ENCODE data around the gene RETREG1. TPM values are rescaled to one million over a fixed set of nuclear protein-coding genes. Genes with fewer than 3 reads are reported as not detected.

The RETREG1 gene
- total RNA-seq, 1 donor from 2014 or later: 0.91 TPM

- Mint-ChIP-seq H3K9me3 (ENCODE audit: unreplicated experiment) (no peaks in the 10 kb centered on the region), H3K27me3 (ENCODE audit: unreplicated experiment) (peaks cover 37% of the 10 kb centered on the region), H3K4me1 (ENCODE audit: unreplicated experiment) (no peaks in the 10 kb centered on the region), H3K36me3 (ENCODE audit: unreplicated experiment) (no peaks in the 10 kb centered on the region), H3K27ac (ENCODE audit: unreplicated experiment) (no peak overlapping the region), H3K4me3 (ENCODE audit: unreplicated experiment) (no peak overlapping the region)
- TF ChIP-seq CTCF (IDR thresholded peaks at IDR 0.05): no peak
- no peak for DNase-seq (ENCODE audit: extremely low spot score, unreplicated experiment)
Measured at GRCh38 chr5:16564248-16564867, 52.4 kb downstream of the RETREG1 start.

GRCh38 chr5:16563686-16564085 lies 53.1 kb downstream of the RETREG1 start:
- no peak for DNase-seq (ENCODE audit: extremely low spot score, unreplicated experiment)
- no peaks in the 10 kb centered on the region for H3K9me3 Mint-ChIP-seq (ENCODE audit: unreplicated experiment)
- no peaks in the 10 kb centered on the region for H3K36me3 Mint-ChIP-seq (ENCODE audit: unreplicated experiment)
- H3K4me3 Mint-ChIP-seq (ENCODE audit: unreplicated experiment): no peak overlapping the region
- TF ChIP-seq CTCF (IDR thresholded peaks at IDR 0.05): no peak
- H3K27ac Mint-ChIP-seq (ENCODE audit: unreplicated experiment): no peak overlapping the region
- H3K27me3 Mint-ChIP-seq (ENCODE audit: unreplicated experiment): peaks cover 37% of the 10 kb centered on the region
- no peaks in the 10 kb centered on the region for H3K4me1 Mint-ChIP-seq (ENCODE audit: unreplicated experiment)

- no peak overlapping the region for H3K27ac Mint-ChIP-seq (ENCODE audit: unreplicated experiment)
- no peak overlapping the region for H3K4me3 Mint-ChIP-seq (ENCODE audit: unreplicated experiment)
- H3K27me3 Mint-ChIP-seq (ENCODE audit: unreplicated experiment): peaks cover 30% of the 10 kb centered on the region
- no peaks in the 10 kb centered on the region for H3K4me1 Mint-ChIP-seq (ENCODE audit: unreplicated experiment)
- H3K36me3 Mint-ChIP-seq (ENCODE audit: unreplicated experiment): no peaks in the 10 kb centered on the region
- no peak for TF ChIP-seq CTCF (IDR thresholded peaks at IDR 0.05)
- no peaks in the 10 kb centered on the region for H3K9me3 Mint-ChIP-seq (ENCODE audit: unreplicated experiment)
- no peak for DNase-seq (ENCODE audit: extremely low spot score, unreplicated experiment)
Measured at GRCh38 chr5:16561660-16562059, 55.1 kb downstream of the RETREG1 start.

- H3K27me3 Mint-ChIP-seq (ENCODE audit: unreplicated experiment): peaks cover 12% of the 10 kb centered on the region
- TF ChIP-seq CTCF (IDR thresholded peaks at IDR 0.05): no peak
- no peak for DNase-seq (ENCODE audit: extremely low spot score, unreplicated experiment)
- H3K4me1 Mint-ChIP-seq (ENCODE audit: unreplicated experiment): no peaks in the 10 kb centered on the region
- H3K27ac Mint-ChIP-seq (ENCODE audit: unreplicated experiment): no peak overlapping the region
- H3K9me3 Mint-ChIP-seq (ENCODE audit: unreplicated experiment): no peaks in the 10 kb centered on the region
- H3K4me3 Mint-ChIP-seq (ENCODE audit: unreplicated experiment): no peak overlapping the region
- H3K36me3 Mint-ChIP-seq (ENCODE audit: unreplicated experiment): no peaks in the 10 kb centered on the region
Measured at GRCh38 chr5:16559702-16560101, 57.1 kb downstream of the RETREG1 start.

GRCh38 chr5:16558984-16559629 lies 57.7 kb downstream of the RETREG1 start:
- peaks cover 6% of the 10 kb centered on the region for H3K27me3 Mint-ChIP-seq (ENCODE audit: unreplicated experiment)
- no peaks in the 10 kb centered on the region for H3K36me3 Mint-ChIP-seq (ENCODE audit: unreplicated experiment)
- H3K9me3 Mint-ChIP-seq (ENCODE audit: unreplicated experiment): no peaks in the 10 kb centered on the region
- no peaks in the 10 kb centered on the region for H3K4me1 Mint-ChIP-seq (ENCODE audit: unreplicated experiment)
- DNase-seq (ENCODE audit: extremely low spot score, unreplicated experiment): no peak
- no peak for TF ChIP-seq CTCF (IDR thresholded peaks at IDR 0.05)
- no peak overlapping the region for H3K4me3 Mint-ChIP-seq (ENCODE audit: unreplicated experiment)
- no peak overlapping the region for H3K27ac Mint-ChIP-seq (ENCODE audit: unreplicated experiment)
